Stimulated activated CD4-positive, alpha-beta T cell treated with anti-CD3 and anti-CD28 coated beads, TNF-alpha, amount 100 ng/mL, for 1 hour (primary cell): ENCODE results near the gene UBL4B.

ENCODE experiments used
- DNase-seq, 3 donors: peaks; one replicate each; pipeline ENCODE4 v3.0.0-alpha.2; 2020; ENCODE audit warnings: low read depth in 3 of 3, low spot score in 1 of 3

UBL4B gene

DNA sequence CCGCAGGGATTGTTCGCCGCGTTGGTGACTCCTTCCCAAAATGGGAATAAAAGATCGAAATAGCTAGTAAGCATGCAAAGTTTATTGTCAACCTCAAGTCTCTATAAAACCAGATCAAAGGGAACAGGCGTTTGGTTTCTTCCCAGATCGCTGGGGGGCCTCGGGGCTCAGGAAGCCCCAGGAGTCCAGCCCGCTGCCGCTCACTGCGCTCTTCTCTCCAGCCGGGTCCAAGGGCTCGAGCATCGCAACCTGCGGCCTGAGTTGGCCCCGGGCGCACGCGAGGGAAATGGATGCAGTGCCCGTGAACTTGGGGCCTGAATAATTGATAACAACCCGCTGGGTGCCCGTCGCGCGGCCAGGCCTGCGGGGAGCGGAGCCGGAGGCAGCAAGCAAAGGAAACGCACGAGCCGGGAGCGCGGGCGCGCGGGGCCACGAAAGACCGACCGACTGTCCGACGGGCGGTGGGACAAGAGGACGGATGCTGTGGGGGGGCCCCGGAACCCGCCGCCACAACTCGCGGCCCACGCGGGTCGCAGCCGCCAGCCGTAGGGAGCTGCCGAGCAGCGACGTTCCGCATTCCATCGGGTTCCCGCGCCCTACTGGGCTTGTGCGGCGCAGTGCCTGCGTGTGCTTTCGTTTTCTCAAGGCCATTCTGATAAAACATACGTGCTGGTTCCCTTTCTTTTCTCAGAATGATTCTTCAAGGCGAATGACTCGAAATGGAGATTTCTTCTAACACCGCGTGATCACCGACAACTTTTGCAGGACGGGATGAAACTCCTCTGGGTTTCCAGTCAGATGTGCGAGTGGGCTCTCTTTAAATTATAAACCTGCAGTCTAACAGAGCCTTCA, 27.8 kb upstream of the UBL4B start:
- no peak for DNase-seq

- DNase-seq: no peak
These were observed 26.6 kb upstream of the UBL4B start for GRCh38 chr1:110085671-110086070.

DNA sequence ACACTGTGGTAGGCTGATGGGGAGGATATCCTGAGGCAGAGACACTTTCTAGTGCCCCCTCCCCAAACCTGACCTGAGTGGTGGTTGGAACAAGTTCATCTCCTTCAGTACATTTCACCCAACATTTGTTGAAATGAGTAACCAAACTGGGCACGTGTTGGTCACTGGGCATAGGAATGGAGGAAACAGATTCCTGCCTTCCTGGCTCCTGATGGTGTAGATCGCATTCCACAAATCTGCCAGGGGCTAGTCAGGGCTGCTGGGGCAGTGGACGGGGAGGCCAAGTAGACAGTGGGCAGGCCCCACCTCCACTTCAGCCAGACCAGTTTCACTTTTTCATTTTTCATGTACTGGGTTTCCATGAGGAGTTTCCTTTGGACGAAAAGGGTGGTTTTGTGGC, 25.3 kb upstream of the UBL4B start:
- no peak for DNase-seq

- peak in 1 of 3 donors; percentile 15 for DNase-seq
These were observed 24.2 kb upstream of the UBL4B start for GRCh38 chr1:110087812-110088738.

DNA sequence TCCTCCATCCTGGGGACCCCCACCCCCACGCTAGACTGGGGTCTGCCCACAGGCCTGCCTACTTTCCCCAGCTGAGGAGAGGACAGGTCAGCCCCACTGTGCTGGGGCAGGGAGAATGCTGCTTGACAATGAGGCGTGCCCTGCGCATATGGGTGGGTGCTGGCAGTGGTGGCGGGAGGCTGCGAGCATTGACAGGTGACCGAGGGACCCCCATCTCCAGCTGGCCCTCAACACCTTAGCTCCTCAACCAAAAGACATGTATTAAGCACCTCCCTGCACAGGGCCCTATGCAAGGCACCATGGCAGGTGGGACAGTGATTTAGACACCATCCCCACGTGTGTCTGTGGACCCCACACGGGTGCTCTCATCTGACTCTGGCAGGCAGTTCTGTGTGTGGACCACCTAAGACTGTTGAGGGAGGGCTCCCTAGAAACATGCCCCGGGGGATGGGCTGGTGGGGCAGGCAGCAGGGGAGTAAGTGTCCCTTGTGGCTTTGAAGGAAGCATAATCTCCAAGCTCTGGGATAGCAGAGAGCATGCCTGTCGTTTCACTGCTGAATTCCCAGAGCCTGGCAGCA, 23.4 kb upstream of the UBL4B start:
- DNase-seq: no peak

DNA sequence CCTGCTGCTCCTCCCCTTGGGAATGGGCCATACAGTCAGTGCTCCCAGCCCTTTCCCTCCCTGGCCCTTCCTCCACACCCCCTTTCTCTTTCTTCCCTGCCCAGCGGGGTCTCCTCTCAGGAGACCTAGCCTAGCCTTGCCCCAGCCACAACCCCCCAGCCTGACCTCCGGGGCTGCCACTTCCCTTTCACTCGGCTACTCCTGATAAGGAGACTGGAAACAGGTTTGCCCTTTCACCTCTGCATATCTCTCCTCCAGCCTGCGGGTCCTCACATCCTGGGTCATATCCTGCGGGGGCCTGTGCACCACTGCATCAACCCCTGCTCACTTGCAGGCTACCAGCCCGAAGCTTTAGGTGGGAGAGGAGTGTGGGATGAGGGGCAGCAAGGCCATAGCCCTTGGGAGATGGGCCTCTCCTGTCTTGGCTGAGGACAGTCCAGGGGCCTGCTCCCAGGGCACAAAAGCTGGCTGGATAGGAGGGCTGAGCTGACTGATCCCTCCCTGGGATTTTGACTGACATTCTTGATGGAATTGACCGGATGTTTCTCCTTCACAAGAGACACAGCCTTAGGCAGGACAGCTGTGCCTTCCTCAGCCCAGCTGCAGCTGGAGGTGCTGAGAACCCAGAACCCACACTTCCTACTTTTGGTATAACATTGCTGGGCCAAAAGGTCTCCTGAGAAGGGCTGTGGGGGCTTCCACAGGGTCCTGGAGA, 22.5 kb upstream of the UBL4B start:
- no peak for DNase-seq

DNA sequence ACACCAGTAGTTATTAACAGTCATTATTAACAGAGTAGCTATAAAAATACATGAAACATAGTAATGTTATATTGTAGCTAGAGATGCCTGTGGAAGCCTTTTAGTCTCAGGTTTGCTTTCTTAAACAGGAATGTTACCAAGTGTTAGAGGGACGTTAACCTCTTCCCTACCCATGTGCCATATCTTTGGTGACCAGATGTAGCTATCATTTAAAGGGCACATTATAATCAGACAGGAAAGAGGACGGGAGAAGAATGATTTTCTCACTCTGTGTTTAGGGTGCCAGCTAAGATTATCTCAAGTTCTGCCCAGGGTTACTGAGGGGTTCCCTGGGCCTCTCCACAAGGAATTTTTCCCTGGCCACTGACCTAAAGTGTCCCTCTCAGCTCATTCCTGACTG, 20.9 kb upstream of the UBL4B start:
- no peak for DNase-seq

DNA sequence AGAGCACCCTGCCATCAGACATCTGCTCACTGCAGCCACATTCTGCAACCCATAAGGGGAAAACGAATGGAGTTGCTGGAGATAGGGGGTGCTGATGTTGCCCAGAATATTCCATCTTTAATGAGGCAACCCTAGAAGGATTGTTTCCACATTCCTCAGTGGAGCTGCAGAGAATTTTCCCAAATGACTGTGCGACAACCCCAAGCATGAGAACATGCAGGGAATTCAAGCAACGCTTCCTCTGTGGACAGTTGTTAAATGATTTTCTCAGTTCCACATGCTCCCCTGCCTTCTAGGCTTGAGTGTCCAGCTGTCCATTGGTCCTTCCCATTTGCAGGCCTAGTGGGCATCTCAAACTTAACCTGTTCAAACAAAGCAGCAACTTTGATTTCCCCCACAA, 20.5 kb upstream of the UBL4B start:
- no peak for DNase-seq

DNA sequence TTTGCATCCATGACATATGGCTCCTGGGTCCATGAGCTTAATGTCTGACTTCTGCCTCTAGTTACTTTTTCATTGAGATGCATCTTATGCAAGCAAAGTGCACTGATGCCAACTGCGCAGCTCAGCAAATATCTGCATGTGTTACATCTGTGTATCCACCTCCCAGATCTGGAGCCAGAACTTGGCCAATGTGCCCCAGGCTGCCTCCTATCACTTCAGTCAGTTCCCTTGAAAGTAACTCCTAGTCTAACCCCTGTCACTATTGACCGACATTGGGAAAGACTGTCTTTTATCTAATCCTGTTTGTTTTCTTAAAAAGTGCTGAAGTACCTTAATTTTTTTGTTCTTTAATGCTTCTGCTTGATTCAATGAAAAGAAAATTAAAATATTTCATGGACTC, 19.3 kb upstream of the UBL4B start:
- no peak for DNase-seq

DNA sequence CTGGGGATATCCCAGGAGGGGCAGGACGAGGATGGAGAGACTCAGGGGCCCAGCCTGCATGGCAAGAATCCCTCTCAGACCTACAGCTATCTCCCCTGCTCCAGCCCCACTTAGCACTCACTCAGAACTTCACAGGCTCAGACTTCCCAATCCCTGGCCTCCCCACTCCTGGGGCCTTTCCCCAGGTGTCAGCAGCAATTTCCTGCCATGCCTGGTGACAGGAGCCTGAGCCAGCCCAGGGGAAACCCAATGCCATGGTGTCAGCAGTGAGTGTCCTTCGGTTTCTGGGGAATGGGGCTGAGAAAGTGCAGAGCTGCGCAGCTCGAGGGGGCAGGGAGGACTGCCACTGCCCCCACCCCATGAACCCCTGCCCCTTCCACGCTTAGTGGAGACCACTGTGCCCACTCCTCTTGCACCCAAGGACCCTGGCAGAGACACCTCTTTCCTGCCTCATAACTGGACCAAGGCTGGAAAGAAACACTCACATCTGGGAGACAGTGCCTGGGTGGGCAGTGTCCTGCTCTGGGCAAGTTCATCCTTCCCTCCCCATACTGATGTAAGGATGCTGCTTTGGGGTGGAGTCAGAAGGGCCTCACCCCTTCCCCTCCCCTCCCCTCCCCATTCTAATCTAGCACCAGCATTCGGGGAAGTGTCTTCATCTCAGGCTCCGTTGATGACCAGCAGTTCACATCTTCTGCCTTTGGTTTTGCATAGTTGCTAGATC, 17.1 kb upstream of the UBL4B start:
- no peak for DNase-seq

GRCh38 chr1:110097507-110098221, 14.6 kb upstream of the UBL4B start:
- no peak for DNase-seq

DNA sequence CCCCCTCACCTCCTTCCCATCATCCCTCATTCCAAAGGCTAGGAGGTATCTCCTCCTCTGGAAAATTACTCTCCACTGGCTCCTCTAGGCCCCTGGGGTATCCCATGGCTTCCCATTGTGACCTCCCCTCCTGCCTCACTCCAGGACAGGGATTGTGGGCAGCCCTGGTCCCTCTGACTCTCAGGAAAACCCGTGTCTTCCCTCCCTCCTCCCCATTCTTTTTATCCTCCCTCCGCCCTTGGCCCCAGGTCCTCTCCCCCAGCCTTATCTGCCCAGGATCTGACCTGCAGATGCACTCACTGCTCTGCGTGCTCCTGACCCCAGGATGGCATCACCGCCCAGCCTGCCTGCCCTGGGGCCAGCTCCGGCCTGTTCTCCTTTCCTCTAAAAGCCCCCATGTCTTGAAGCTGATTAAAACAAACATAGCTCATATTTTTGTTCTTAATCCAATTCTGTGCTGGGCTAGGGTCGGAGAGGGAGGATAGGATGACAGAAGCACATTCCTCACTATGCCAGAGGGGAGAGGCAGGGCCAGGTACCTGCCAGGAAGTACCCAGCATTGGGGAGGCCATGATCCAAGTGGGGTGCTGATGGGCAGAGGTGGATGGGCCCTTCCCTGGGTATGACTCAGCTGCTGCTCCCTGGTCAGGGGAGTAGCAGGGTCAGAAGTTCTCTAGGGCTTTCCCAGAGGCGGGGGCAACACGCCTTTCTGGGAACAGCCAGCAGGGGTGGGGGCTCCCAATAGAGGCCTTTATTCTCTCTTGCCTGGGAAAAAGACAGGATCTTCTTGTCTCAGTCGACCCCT, 13.8 kb upstream of the UBL4B start:
- no peak for DNase-seq

- DNase-seq: no peak
These were observed 11.9 kb upstream of the UBL4B start for GRCh38 chr1:110100335-110100734.

DNA sequence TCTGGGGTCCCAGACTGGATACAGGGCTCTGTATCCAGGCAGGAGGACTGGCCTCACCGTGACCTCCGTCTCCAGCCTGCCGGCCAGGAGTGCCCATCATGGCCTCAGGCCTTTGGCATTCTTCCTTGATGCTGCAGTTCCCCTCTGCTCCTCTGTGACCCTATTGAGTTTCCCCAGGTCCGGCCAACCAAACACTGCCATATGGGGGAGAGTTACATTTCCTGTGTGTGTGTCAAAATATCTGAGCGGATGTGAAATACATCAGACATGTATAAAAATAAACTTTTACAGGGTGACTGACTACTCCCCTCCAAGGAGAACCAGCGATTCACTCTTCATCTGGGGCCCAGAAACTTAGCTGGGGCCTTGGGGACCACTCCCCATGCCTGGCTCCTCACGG, 10.2 kb upstream of the UBL4B start:
- DNase-seq: no peak

GRCh38 chr1:110106013-110106941, 6.0 kb upstream of the UBL4B start:
- DNase-seq: peak in 2 of 3 donors; percentile 23 to 36

DNA sequence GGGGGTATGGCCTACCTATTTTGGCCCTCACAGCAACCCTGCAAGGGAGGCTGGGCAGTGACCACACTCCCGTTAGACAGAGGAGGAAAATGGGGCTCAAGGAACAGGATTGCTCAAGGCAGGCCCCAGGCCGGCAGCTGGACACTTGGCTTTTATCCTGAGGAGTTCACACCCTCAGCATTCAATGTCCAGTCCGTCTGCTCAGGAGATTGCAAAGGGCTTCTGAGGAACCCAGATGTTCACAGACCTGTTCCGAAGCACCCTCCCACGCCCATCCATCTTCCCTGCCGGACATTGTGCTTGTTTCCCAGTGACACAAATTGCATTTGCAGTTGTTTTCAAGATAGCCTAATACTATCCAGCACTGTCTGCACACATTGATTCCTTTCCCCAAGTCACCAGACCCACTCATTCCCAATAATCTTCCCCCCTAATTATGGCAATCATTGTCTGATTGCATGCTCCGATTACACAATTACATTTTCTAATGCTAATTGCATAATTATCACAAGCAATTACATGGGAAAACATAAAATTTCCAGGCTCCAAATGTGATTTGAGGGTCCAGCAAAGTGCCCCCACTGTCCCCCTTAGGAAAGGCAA, 4.3 kb upstream of the UBL4B start:
- no peak for DNase-seq

DNA sequence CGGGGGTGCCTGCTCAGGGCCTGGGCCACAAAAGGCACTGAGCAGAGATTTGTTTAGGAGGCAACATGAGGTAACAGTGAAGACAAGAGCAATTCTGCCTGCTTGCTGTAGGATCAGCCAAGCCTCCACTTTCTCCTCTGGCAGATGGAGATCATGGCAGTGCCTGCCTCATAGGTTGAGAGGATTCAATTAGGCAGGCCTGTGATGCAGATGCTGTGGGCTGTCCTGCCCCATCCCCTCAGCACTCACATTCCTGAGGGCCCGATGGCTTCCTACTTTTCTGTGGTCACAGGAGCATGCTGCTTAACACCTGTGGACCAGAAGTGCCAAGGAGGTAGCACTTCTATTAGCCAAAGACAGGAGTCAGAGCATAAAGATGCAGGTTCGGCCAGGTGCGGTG, 1.2 kb upstream of the UBL4B start:
- DNase-seq: no peak

DNA sequence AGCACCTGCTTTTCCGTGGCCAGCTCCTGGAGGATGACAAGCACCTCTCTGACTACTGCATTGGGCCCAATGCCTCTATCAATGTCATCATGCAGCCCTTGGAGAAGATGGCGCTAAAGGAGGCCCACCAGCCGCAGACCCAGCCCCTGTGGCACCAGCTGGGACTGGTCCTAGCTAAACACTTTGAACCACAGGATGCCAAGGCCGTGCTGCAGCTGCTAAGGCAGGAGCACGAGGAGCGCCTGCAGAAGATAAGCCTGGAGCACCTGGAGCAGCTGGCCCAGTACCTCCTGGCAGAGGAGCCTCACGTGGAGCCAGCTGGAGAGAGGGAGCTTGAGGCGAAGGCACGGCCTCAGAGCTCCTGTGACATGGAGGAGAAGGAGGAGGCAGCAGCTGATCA, 413 bp downstream of the UBL4B start:
- no peak for DNase-seq
